ENCODE measurements around the gene TIAM1. TPM values are rescaled to one million over a fixed set of nuclear protein-coding genes. Genes with fewer than 3 reads are reported as not detected.

The TIAM1 gene
- total RNA-seq, 2 donors from 2014 or later = 54.2 to 68.7 TPM

- H3K4me3 Mint-ChIP-seq = no peak overlapping the region
- peaks cover 2% of the 10 kb centered on the region for H3K36me3 Mint-ChIP-seq (ENCODE audit: low read depth)
- ATAC-seq (no peak), DNase-seq (no peak)
- H3K27me3 Mint-ChIP-seq = peaks cover 13% of the 10 kb centered on the region
- peaks cover 17% of the 10 kb centered on the region for H3K4me1 Mint-ChIP-seq
- H3K27ac Mint-ChIP-seq = no peak overlapping the region
- peaks cover 2% of the 10 kb centered on the region for H3K9me3 ChIP-seq (ENCODE audit: control insufficient read depth, low read length, poor library complexity, severe bottlenecking)
Observed at GRCh38 chr21:31335957-31336738, 7.9 kb downstream of the TIAM1 start.

GRCh38 chr21:31334648-31335121 lies 9.4 kb downstream of the TIAM1 start:
- H3K9me3 ChIP-seq (ENCODE audit: control insufficient read depth, low read length, poor library complexity, severe bottlenecking) = peaks cover 2% of the 10 kb centered on the region
- ATAC-seq (no peak), DNase-seq (no peak)
- H3K27me3 Mint-ChIP-seq = peaks cover 2% of the 10 kb centered on the region
- H3K4me1 Mint-ChIP-seq = peaks cover 8% of the 10 kb centered on the region
- peaks cover 2% of the 10 kb centered on the region for H3K36me3 Mint-ChIP-seq (ENCODE audit: low read depth)
- no peak overlapping the region for H3K27ac Mint-ChIP-seq
- H3K4me3 Mint-ChIP-seq = no peak overlapping the region

- H3K4me1 Mint-ChIP-seq = peaks cover 6% of the 10 kb centered on the region
- H3K27ac Mint-ChIP-seq = no peak overlapping the region
- H3K36me3 Mint-ChIP-seq (ENCODE audit: low read depth) = peaks cover 2% of the 10 kb centered on the region
- H3K27me3 Mint-ChIP-seq = no peaks in the 10 kb centered on the region
- ATAC-seq = no peak
- no peak overlapping the region for H3K4me3 Mint-ChIP-seq
- peaks cover 2% of the 10 kb centered on the region for H3K9me3 ChIP-seq (ENCODE audit: control insufficient read depth, low read length, poor library complexity, severe bottlenecking)
- DNase-seq = no peak
Observed at GRCh38 chr21:31332525-31332924, 11.5 kb downstream of the TIAM1 start.

GRCh38 chr21:31331231-31331630 lies 12.8 kb downstream of the TIAM1 start:
- H3K27ac Mint-ChIP-seq = no peak overlapping the region
- DNase-seq = no peak
- ATAC-seq = no peak
- H3K4me3 Mint-ChIP-seq = no peak overlapping the region
- H3K9me3 ChIP-seq (ENCODE audit: control insufficient read depth, low read length, poor library complexity, severe bottlenecking) = peaks cover 2% of the 10 kb centered on the region
- no peaks in the 10 kb centered on the region for H3K36me3 Mint-ChIP-seq (ENCODE audit: low read depth)
- H3K4me1 Mint-ChIP-seq = peaks cover 14% of the 10 kb centered on the region
- no peaks in the 10 kb centered on the region for H3K27me3 Mint-ChIP-seq

- Mint-ChIP-seq H3K4me1 (peaks cover 20% of the 10 kb centered on the region), H3K27ac (no peak overlapping the region), H3K27me3 (no peaks in the 10 kb centered on the region), H3K36me3 (ENCODE audit: low read depth) (no peaks in the 10 kb centered on the region), H3K4me3 (no peak overlapping the region)
- peaks cover 2% of the 10 kb centered on the region for H3K9me3 ChIP-seq (ENCODE audit: control insufficient read depth, low read length, poor library complexity, severe bottlenecking)
- DNase-seq (no peak), ATAC-seq (no peak)
Observed at GRCh38 chr21:31330144-31330483, 13.9 kb downstream of the TIAM1 start.

- no peaks in the 10 kb centered on the region for H3K36me3 Mint-ChIP-seq (ENCODE audit: low read depth)
- H3K4me3 Mint-ChIP-seq = no peak overlapping the region
- peaks cover 2% of the 10 kb centered on the region for H3K9me3 ChIP-seq (ENCODE audit: control insufficient read depth, low read length, poor library complexity, severe bottlenecking)
- no peak overlapping the region for H3K27ac Mint-ChIP-seq
- no peak for DNase-seq
- no peak for ATAC-seq
- no peaks in the 10 kb centered on the region for H3K27me3 Mint-ChIP-seq
- peaks cover 23% of the 10 kb centered on the region for H3K4me1 Mint-ChIP-seq
Observed at GRCh38 chr21:31329456-31330143, 14.5 kb downstream of the TIAM1 start.

- H3K4me3 Mint-ChIP-seq = peak overlapping the region; percentile 90
- peaks cover 2% of the 10 kb centered on the region for H3K9me3 ChIP-seq (ENCODE audit: control insufficient read depth, low read length, poor library complexity, severe bottlenecking)
- peak overlapping the region; percentile 92 for H3K27ac Mint-ChIP-seq
- DNase-seq (no peak), ATAC-seq (peak; percentile 87)
- H3K36me3 Mint-ChIP-seq (ENCODE audit: low read depth) = no peaks in the 10 kb centered on the region
- no peaks in the 10 kb centered on the region for H3K27me3 Mint-ChIP-seq
- peaks cover 18% of the 10 kb centered on the region for H3K4me1 Mint-ChIP-seq
Observed at GRCh38 chr21:31326522-31327242, 17.4 kb downstream of the TIAM1 start.

GRCh38 chr21:31318971-31319370 lies 25.1 kb downstream of the TIAM1 start:
- DNase-seq (no peak), ATAC-seq (no peak)
- no peak overlapping the region for H3K4me3 Mint-ChIP-seq
- no peaks in the 10 kb centered on the region for H3K9me3 ChIP-seq (ENCODE audit: control insufficient read depth, low read length, poor library complexity, severe bottlenecking)
- peaks cover 11% of the 10 kb centered on the region for H3K4me1 Mint-ChIP-seq
- H3K27me3 Mint-ChIP-seq = no peaks in the 10 kb centered on the region
- no peak overlapping the region for H3K27ac Mint-ChIP-seq
- H3K36me3 Mint-ChIP-seq (ENCODE audit: low read depth) = peaks cover 2% of the 10 kb centered on the region

- Mint-ChIP-seq H3K4me3 (no peak overlapping the region), H3K27me3 (no peaks in the 10 kb centered on the region), H3K36me3 (ENCODE audit: low read depth) (peaks cover 2% of the 10 kb centered on the region), H3K4me1 (peaks cover 11% of the 10 kb centered on the region), H3K27ac (no peak overlapping the region)
- no peak for ATAC-seq
- DNase-seq = no peak
- H3K9me3 ChIP-seq (ENCODE audit: control insufficient read depth, low read length, poor library complexity, severe bottlenecking) = no peaks in the 10 kb centered on the region
Observed at GRCh38 chr21:31317688-31318087, 26.4 kb downstream of the TIAM1 start.

GRCh38 chr21:31316488-31317169 lies 27.4 kb downstream of the TIAM1 start:
- DNase-seq = no peak
- ATAC-seq = no peak
- peaks cover 11% of the 10 kb centered on the region for H3K4me1 Mint-ChIP-seq
- no peaks in the 10 kb centered on the region for H3K27me3 Mint-ChIP-seq
- no peaks in the 10 kb centered on the region for H3K9me3 ChIP-seq (ENCODE audit: control insufficient read depth, low read length, poor library complexity, severe bottlenecking)
- H3K36me3 Mint-ChIP-seq (ENCODE audit: low read depth) = peaks cover 2% of the 10 kb centered on the region
- H3K4me3 Mint-ChIP-seq = no peak overlapping the region
- no peak overlapping the region for H3K27ac Mint-ChIP-seq

GRCh38 chr21:31316072-31316471 lies 28.0 kb downstream of the TIAM1 start:
- peaks cover 2% of the 10 kb centered on the region for H3K36me3 Mint-ChIP-seq (ENCODE audit: low read depth)
- ATAC-seq = no peak
- no peak overlapping the region for H3K27ac Mint-ChIP-seq
- no peak for DNase-seq
- H3K9me3 ChIP-seq (ENCODE audit: control insufficient read depth, low read length, poor library complexity, severe bottlenecking) = no peaks in the 10 kb centered on the region
- H3K27me3 Mint-ChIP-seq = no peaks in the 10 kb centered on the region
- H3K4me1 Mint-ChIP-seq = peaks cover 11% of the 10 kb centered on the region
- H3K4me3 Mint-ChIP-seq = no peak overlapping the region

- no peak overlapping the region for H3K27ac Mint-ChIP-seq
- no peak for ATAC-seq
- no peak overlapping the region for H3K4me3 Mint-ChIP-seq
Observed at GRCh38 chr21:31310750-31311149, 33.3 kb downstream of the TIAM1 start.

GRCh38 chr21:31308584-31308983 lies 35.5 kb downstream of the TIAM1 start:
- no peaks in the 10 kb centered on the region for H3K9me3 ChIP-seq (ENCODE audit: control insufficient read depth, low read length, poor library complexity, severe bottlenecking)
- Mint-ChIP-seq H3K27ac (no peak overlapping the region), H3K27me3 (no peaks in the 10 kb centered on the region), H3K4me1 (peaks cover 2% of the 10 kb centered on the region), H3K36me3 (ENCODE audit: low read depth) (no peaks in the 10 kb centered on the region), H3K4me3 (no peak overlapping the region)
- no peak for ATAC-seq
- DNase-seq = no peak

More at GRCh38 chr21:31310750-31311149, 33.3 kb downstream of the TIAM1 start:
- Mint-ChIP-seq H3K36me3 (ENCODE audit: low read depth) (no peaks in the 10 kb centered on the region), H3K27me3 (no peaks in the 10 kb centered on the region), H3K4me1 (no peaks in the 10 kb centered on the region)
- no peak for DNase-seq
- H3K9me3 ChIP-seq (ENCODE audit: control insufficient read depth, low read length, poor library complexity, severe bottlenecking) = no peaks in the 10 kb centered on the region
